HG02763 (cell line): ENCODE measurements around the gene PTPN13.
"Not testable (repeated sequence)": the region's sequence is repeated elsewhere in the genome, so short reads cannot be mapped to it uniquely, and the experiment has no call there.

ENCODE experiments used
- ATAC-seq: cut with Tn5 transposase; IDR thresholded peaks from one replicate; pipeline ENCODE4 v1.9.1; 2021; ENCODE audit warnings: mild to moderate bottlenecking, moderate library complexity; ENCODE audit not compliant: unreplicated experiment

Gene PTPN13

GRCh38 chr4:86631166-86631565 is 37.1 kb downstream of the PTPN13 start:
- no peak for ATAC-seq

- no peak for ATAC-seq
These were observed 39.7 kb downstream of the PTPN13 start for GRCh38 chr4:86633854-86634253.

- ATAC-seq, result no peak
These were observed 46.4 kb downstream of the PTPN13 start for GRCh38 chr4:86640469-86640868.

GRCh38 chr4:86641516-86642090 is 47.5 kb downstream of the PTPN13 start:
- ATAC-seq, result no peak

- no peak for ATAC-seq
These were observed 50.8 kb downstream of the PTPN13 start for GRCh38 chr4:86644892-86645291.

- no peak for ATAC-seq
These were observed 58.3 kb downstream of the PTPN13 start for GRCh38 chr4:86652332-86652932.

GRCh38 chr4:86653237-86653865 is 59.2 kb downstream of the PTPN13 start:
- ATAC-seq, result no peak

- not testable (repeated sequence) for ATAC-seq
These were observed 62.7 kb downstream of the PTPN13 start for GRCh38 chr4:86656781-86657180.

GRCh38 chr4:86657382-86657781 is 63.3 kb downstream of the PTPN13 start:
- ATAC-seq, result no peak

GRCh38 chr4:86657910-86658309 is 63.8 kb downstream of the PTPN13 start:
- ATAC-seq, result no peak

- ATAC-seq, result no peak
These were observed 66.3 kb downstream of the PTPN13 start for GRCh38 chr4:86660401-86660800.

GRCh38 chr4:86661006-86661405 is 66.9 kb downstream of the PTPN13 start:
- ATAC-seq, result no peak

GRCh38 chr4:86661418-86661817 is 67.3 kb downstream of the PTPN13 start:
- no peak for ATAC-seq

GRCh38 chr4:86664959-86665358 is 70.8 kb downstream of the PTPN13 start:
- ATAC-seq, result no peak

GRCh38 chr4:86670298-86670697 is 76.2 kb downstream of the PTPN13 start:
- no peak for ATAC-seq

GRCh38 chr4:86670756-86671155 is 76.6 kb downstream of the PTPN13 start:
- no peak for ATAC-seq

GRCh38 chr4:86675548-86675947 is 81.4 kb downstream of the PTPN13 start:
- ATAC-seq, result no peak

- no peak for ATAC-seq
These were observed 84.7 kb downstream of the PTPN13 start for GRCh38 chr4:86678796-86679195.

GRCh38 chr4:86679441-86679840 is 85.3 kb downstream of the PTPN13 start:
- ATAC-seq, result no peak

GRCh38 chr4:86683167-86683566 is 89.1 kb downstream of the PTPN13 start:
- ATAC-seq, result no peak

GRCh38 chr4:86683983-86684382 is 89.9 kb downstream of the PTPN13 start:
- no peak for ATAC-seq

GRCh38 chr4:86685401-86685800 is 91.3 kb downstream of the PTPN13 start:
- ATAC-seq, result no peak

- ATAC-seq, result no peak
These were observed 92.6 kb downstream of the PTPN13 start for GRCh38 chr4:86686741-86687140.
